SK-N-MC (cell line): ENCODE data around the gene BMERB1.
"Not testable (repeated sequence)": the region's sequence is repeated elsewhere in the genome, so short reads cannot be mapped to it uniquely, and the experiment has no call there.

Source experiments
- EZH2 ChIP-seq: fragments of 200-600 bp; sonication (generic); IDR thresholded peaks from one replicate; pipeline ENCODE4 v1.6.1; 2017; ENCODE audit warnings: antibody characterized with exemption
- FOXP2 ChIP-seq: optimal IDR thresholded peaks from 2 replicates; pipeline ENCODE3; 2011; ENCODE audit warnings: mild to moderate bottlenecking, moderate library complexity; ENCODE audit not compliant: insufficient read depth; ENCODE audit errors: extremely low read length, control extremely low read depth
- POLR2AphosphoS5 ChIP-seq: IDR thresholded peaks from 2 replicates; pipeline ENCODE4 v1.6.1; 2012; ENCODE audit warnings: mild to moderate bottlenecking, low read depth, low read length, borderline replicate concordance

- TF ChIP-seq EZH2, POLR2AphosphoS5, FOXP2: not testable (repeated sequence)
These were observed 136.3 kb downstream of the BMERB1 start for GRCh38 chr16:15570666-15571065.
